Right hindlimb (tissue), 1 donor: Measurements from ENCODE around the gene FLT4.

Experiments used
- DNase-seq: peaks from one replicate; pipeline ENCODE4 v3.0.0-alpha.2; 2018

Gene FLT4

DNA sequence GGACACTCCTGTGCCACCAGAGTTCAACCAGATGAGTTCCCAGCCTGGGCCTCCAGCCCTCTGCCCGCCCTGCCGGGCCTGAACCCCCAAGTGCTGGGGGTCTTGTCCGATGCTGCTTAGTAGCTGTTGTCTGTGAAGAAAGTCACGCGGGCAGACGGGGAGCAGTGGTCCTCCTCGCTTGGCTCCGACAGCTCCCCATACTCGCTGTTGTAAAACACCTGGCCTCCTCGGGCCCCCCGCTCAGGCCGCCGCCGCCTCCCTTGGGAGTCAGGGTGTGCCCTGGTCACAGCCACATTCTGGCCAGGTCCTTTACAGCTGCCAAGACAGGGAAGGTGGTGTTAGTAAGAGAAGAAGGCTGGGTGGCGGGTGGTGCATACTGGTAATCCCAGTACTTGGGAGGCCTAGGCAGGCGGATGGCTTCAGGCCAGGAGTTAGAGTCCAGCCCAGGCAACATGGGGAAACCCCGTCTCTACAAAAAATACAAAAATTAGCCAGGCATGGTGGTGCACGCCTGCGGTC lies 46.3 kb downstream of the FLT4 start:
- DNase-seq = no peak

DNA sequence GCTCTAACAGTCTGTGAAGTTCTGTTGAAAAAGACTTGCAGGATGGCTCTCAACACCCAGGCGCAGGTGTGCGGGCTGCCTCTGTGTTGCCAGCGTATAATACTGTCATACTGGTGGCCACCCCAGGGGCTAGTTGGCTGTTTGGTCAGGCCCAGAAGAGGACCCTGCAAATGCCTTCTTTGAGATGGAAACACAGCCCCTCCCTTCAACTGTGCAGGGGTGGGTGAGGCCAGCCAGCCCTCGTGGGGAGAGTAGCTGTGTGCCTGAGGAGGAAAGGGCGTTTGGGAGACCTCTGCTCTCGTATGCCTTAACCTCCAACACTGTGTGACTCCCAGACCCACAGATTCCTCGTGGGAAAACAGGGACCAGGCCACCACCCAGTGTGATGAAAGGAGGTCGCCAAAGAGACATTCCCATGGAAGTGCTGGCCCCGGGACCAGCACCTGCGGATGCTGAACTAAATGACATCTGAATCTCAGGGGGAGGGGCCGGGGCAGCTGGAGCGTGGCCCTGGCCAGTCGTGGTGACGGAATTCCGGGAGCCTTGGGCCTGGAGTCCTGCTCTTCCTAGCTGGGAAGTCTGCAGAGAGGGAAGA lies 46.8 kb downstream of the FLT4 start:
- DNase-seq = peak; percentile 12

DNA sequence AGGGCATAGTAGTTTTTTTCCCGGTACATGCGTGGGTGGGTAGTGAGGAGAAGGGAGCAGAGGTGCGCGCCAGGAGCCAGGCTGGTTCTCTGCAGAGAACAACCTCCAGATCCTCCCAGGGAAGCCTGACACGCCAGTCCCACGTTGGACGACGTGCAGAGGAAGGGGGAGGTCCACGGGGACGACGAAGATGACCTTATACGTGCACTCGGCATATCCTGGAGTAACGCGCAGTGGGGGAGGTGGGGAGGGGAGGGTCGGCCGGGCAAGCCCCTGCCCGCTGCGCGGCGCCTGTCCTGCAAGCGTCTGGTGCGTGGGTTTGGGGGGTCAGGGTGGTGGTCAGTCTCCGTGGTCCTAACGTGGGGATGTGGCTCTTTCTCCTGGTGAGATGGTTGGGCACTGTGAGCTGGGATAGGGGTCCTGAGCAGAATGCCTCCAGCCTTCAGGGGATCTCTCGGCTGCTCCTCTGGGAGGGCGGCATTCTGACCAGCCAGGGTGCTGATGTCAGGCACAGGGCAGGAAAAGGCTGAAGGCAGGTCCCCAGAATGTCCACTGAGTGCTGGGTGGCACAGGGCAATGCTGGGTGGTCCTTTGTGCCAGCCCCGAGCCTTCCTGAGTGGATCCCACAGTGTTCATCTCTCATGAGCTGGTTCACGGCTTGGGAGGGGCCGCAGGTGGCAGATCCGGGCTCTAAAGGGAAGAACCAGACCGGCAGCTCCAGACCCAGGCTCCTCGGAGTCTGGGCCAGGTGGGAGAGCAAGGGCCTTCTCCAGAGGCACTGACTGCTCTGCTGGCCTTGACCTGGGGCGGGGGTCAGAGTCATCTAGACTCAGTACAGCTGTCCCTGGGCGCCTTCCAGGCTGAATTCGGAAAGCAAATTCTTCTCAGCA lies 47.6 kb downstream of the FLT4 start:
- DNase-seq = peak; percentile 14

DNA sequence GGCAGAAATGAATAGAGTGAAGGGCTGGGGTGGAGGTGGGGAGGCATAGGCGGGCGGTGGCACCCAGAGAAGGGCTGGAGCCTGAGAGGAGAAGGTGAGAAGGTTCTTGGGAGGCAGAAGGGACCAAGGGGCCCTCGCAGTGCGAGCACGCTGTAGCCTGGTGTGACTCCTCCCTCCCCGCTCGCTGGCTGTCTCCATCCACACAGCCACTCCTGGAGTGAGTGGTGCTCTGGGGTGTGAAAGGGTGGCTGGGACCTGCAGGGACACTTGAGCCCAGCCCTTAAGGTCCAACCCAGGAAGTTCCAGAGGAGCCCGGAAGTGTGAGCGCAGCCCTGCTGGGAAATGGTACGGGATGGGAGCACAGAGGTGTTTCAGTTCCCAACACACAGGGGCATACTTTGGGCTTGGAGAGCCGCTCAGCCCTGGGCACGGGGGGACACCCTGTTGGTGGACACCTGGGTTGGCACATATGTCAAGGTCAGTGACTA lies 48.8 kb downstream of the FLT4 start:
- DNase-seq = peak; percentile 11

DNA sequence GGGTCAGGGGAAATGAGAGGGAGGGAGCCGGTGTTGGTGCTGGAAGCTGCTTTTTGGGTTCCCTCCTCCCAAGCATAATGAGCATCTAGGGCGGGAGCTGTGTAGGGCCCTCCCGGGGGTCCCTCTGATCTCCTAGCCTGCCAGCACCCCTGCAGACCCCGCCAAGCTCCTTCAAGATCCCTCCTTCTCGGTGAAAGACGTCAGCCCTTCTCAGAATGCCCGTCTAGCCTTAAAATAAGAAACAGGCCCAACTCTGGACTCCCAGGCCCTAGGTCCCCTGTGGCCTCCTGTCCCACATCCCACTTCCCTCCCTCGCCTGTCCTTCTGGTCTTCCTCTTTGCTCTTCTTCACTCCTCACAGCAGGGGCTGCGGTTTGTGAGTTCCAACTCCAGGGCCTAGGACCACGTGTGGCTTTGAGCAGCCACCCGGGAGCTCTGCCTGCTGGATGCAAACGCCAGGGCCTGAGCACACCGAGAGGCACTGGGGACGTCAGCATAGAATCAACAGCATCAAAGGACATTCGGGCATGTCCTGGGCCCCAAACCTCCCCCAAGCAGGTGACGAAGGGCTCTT lies 49.3 kb downstream of the FLT4 start:
- DNase-seq = peak; percentile 14

DNA sequence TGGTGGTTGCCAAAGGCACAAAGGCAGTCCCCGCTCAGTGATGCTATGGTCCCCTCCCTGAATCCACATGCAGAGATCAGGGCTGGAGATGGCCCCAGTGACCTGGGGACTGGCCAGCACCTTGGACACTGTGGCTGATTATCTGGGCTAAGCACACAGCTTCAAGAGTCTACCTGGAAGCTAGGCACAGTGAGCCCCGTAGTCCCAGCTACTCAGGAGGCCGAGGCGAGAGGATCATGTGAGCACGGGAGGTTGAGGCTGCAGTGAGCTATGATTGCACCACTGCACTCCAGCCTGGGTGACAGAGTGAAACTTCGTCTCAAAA lies 49.8 kb downstream of the FLT4 start:
- peak; percentile 3 for DNase-seq

DNA sequence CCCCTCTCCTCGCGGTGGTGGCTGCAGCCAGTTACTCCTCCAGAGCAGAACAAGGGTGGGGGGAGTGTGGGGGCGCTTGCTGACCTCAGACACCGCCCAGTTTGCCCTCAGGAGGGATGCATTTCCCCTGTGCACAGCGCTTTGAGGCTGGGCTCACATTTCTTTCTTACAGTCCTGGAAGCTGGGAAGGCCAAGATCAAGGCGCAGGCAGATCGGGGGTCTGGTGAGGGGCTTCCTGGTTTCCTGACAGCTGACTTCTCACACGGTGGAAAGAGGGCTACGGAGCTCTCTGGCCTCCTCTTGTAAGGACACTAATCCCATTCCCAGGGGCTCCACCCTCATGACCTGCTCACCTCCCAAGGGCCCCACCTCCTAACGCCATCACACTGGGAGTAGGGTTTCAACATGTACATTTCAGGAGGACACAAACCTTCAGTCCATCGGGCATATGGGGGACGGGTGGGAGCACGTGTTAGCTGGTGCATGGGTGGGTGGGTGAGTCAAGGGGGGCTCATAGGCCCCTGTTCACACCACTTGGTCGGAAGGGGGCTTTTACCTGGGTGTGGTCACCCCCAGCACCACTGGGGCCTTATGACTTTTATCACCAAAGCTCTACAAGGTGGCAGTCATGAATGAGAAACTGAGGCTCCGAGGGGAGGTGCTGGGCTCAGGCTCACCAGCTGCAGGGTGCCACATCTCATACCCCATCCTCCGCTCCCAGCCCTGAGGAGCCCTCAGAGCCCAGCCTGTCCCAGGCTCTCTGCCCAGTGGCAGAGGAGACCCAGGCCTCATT lies 50.4 kb downstream of the FLT4 start:
- DNase-seq = peak; percentile 12

- DNase-seq = peak; percentile 10
These were observed 51.1 kb downstream of the FLT4 start for GRCh38 chr5:180598316-180598701.

DNA sequence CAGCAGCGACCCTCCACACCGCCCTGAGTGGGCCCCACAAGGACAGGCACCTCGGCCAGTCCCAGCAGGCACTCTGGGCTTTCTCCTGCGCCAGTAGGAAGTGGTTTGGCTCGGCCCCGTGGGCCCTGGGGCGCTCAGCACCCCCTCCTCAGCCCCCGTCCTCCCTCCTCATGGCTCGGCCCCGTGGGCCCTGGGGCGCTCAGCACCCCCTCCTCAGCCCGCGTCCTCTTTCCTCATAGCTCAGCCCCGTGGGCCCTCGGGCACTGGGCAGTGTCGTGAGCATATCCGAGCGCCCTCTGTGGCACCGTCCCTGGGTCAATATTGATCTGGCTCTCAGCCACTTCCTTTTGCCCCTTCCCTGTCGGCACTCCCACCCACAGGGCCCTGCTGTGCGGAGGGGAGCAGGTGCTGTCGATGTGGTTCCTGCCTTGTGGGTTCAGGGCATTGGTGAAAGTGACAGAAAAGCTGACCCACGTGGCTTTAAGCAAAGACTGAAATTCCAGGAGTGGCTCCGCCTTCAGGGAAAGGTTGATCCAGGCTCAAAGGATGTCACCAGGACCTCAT lies 52.6 kb downstream of the FLT4 start:
- DNase-seq = no peak

- DNase-seq = no peak
These were observed 53.2 kb downstream of the FLT4 start for GRCh38 chr5:180596115-180596667.

- DNase-seq = no peak
These were observed 53.9 kb downstream of the FLT4 start for GRCh38 chr5:180595381-180596114.

GRCh38 chr5:180595046-180595379 lies 54.4 kb downstream of the FLT4 start:
- DNase-seq = no peak

- DNase-seq = no peak
These were observed 54.9 kb downstream of the FLT4 start for GRCh38 chr5:180594311-180595045.

DNA sequence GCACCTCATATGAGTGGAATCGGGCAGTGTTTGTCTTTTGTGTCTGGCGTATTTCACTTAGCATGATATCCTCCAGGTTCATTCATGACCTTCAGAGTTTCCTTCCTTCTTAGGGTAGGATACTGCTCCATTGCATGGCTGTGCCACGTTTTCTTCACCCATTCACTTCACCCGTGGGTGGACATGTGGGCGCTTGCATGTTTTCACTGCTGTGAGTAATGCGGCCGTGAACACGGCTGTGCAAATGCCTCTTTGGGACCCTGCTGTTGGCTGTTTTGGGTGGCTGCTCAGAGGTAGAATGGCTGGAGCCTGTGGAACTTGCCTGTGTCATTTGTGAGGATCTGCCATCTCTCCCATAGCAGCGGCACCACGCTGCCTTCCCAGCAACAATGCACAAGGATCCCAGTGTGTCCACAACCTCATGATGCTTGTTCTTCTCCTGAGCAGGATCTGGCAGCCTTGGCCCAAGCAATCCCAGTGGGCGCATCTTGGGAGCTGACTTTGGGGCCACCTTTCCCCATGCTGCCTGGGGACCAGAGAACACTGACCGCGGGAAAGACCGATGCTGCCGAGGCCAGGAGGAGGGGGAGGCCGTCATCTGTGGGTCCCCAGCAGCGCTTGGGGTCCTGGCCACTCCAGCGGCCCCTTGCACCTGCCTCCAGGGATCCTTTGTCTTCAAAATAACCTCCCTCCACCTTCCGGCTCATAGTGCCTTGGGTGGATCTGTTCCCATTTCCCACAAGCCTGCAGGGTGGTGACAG lies 55.8 kb downstream of the FLT4 start:
- DNase-seq = no peak

- DNase-seq = no peak
These were observed 57.2 kb downstream of the FLT4 start for GRCh38 chr5:180592176-180592575.

GRCh38 chr5:180591311-180591887 lies 58.0 kb downstream of the FLT4 start, which contains the start of gene SCGB3A1:
SCGB3A1 (minus strand) TSS chr5:180591499; CDS start chr5:180591462, 37 bp downstream.
- no peak for DNase-seq

GRCh38 chr5:180590543-180591310 lies 58.7 kb downstream of the FLT4 start:
- DNase-seq = no peak

- no peak for DNase-seq
These were observed 59.4 kb downstream of the FLT4 start for GRCh38 chr5:180589771-180590542.
